GDM1 (cell line): ENCODE measurements around the gene LST1.

Experiments
- DNase-seq: peaks from one replicate; lab custom pipeline; 2025; lab: John Stamatoyannopoulos, UW

The LST1 gene

DNA sequence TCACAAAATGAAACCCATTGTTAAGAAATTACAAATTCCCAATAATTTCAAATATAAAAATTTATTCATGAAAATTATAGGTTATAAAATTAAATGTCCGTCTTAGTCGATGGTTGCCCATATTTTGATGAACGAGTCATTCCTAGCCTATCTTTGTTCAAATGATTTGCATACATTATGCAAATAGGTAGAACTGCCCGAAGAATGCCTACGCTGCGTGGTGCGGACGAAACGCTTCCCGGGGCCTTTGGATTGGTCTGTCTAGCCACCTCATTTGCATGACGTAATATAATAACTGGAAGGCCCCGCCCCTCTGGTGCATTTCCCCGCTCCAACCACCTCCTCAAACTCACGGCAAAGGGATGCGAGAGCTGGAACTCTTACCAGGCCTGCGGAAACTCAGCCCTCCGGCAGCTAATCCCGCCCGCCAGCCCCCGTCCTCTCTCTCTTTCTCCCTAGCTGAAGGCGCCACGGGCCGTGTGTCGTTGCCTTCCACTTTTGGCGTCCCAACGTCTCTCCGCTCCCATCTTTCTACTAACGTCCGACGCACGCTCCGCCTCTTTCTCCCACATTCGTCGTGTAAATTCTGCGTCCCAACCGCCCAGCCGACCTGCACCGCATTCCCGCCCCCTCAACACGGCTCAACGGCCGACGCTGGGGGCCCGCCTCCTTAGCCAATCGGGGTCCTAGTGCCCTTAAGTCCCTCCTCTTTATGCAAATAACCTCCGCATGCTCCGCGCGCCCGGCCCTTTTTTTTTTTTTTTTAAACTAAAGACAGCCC lies 33.9 kb downstream of the LST1 start:
- DNase-seq = peak; percentile 99

DNA sequence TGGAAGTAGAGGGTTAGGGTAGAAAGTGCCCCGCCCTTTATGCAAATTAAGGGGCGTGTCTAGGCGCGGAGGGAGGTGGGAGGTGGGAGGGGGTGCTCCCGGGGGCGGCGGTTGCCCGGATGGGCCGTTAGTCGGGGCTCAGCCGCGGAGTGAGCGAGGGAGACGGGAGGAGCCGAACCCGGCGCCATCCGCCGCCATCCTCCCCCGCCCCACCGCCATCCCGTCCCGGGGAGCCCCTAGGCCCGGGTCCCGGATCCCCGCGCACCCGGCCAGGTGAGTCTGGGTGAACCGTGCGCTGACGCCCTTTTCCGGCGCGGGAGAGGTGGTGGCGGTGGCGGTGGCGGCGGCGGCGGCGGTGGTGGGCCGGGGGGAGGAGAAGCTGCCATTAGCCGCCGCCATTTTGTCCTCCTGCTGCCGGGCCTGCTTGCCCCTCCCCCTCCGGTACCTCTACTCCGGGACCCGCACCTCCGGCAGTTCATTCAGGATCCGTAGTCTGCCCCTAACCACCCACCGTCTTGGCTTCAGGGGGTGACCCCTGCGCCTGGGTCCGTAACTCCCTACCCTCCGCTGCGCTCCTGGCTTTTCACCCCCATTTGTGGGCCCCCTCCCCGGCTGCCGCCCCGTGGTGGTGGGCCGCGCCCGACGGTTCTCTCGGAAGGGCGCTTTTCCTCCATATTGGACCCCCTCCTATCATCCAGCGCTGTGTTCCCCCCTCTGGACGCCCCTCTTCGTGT lies 34.7 kb downstream of the LST1 start, which contains the start of gene PRRC2A:
Gene PRRC2A (plus strand): TSS at position 130 of the 734 bp plus-strand sequence. CDS start 2,075 bp downstream, outside the sequence.
- DNase-seq = peak; percentile 84

DNA sequence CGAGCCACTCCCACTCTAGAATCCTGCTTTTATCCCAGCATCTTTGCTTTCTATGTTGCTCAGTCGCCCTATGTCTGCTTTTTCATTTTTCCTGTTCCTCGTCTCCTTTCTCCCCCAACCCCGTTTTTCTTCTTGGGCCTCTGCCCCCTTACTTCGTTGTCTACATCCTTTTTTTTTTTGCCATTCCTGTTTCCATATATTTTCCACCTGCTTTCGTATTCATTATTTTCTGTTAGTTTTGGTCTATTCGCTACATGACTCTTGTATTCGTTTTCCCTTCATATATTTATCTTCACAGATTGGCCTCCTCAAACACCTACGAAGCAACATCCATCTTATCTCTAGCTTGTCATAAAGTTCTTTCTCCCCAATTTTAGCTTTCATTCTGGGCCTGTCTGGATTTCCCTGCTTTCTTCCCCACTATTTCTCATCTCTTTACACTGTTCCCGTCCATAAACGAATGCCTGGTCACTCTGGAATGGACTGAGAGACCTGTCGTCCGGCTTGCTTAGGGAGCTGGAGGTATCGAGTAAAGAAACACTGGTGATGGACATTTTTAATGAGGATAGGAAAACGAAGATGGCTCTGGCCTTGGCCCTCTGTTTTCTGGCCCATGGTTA lies 35.4 kb downstream of the LST1 start:
- DNase-seq = no peak

DNA sequence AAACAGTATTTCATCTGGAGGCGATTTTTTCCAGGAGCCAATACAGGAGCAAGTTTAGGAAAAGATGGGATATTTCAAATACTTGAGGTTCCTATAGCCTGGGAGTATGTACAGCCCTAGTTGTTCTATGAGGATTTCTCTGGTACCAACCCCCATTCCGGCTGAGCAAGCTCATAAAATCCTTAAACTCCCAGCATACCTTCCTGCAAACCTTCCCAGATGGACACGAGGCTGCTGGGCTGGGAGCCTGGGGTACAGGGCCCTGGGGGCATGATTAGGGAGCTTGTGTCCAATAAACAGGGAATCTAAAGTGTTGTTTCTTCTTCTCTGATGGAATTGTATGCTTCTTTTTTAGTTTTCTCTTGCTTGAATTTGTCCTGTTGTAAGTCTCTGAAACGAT lies 35.9 kb downstream of the LST1 start:
- DNase-seq = no peak

DNA sequence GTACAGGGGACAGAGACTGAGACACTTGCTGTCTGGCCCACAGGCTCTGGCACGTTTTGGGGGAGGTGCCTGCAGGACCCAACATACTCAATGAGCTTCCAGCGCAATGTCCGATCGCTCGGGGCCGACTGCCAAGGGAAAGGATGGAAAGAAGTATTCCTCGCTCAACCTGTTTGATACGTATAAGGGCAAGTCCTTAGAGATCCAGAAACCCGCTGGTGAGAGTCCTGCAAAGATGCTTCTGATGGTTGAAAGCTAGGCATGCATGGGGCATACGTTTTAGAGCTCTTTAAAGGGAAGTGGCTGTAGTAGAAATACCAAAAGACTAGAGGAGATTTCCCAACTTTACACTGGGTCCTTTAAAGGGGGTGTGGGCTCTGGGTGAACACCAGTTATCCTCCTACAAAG lies 36.6 kb downstream of the LST1 start:
- no peak for DNase-seq

DNA sequence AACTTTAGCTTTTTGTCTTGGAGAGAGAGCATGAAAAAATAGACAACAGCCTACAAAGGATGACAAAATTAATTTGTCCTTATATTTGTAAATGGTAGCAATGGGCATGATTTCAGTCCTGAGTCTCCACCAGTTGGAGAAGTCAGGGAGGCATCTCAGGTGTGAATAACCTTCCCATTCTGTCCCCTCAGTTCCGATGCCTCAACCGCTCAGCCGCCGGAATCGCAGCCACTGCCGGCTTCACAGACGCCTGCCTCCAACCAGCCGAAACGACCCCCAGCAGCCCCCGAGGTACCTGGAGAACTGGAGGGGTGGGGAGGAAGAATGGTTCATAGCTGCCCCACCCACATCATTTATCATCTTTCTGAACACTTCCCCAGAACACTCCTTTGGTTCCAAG lies 38.0 kb downstream of the LST1 start:
- DNase-seq = no peak

DNA sequence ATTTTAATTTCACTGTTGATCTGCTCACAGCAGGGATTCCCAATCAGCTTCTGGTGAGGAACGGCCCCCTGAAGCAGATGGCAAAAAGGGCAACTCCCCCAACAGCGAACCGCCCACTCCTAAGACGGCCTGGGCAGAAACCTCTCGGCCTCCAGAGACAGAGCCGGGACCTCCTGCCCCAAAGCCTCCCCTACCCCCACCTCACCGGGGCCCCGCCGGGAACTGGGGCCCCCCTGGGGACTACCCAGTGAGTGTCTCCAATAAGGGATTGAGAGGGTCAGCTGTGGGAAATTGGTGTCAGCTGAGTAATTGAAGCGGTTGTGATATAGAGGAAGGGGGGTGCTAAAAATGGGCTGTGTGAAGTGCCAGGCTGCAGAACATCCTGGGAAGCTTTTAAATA lies 40.9 kb downstream of the LST1 start:
- no peak for DNase-seq

DNA sequence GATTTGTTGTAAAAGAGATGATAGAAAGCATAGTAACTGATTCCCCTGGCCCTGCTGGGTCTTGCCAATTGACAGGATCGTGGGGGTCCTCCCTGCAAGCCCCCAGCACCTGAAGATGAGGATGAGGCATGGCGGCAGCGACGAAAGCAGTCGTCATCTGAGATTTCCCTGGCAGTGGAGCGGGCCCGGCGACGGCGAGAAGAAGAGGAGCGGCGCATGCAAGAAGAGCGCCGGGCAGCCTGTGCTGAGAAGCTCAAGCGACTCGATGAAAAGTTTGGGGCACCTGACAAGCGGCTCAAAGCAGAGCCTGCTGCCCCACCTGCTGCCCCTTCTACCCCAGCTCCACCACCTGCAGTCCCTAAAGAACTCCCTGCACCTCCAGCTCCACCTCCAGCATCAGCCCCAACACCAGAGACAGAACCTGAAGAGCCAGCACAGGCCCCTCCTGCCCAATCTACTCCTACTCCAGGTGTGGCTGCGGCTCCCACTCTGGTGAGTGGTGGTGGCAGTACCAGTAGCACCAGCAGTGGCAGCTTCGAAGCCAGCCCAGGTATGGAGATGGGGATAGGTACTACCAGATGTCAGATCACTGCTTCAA lies 41.7 kb downstream of the LST1 start:
- no peak for DNase-seq

DNA sequence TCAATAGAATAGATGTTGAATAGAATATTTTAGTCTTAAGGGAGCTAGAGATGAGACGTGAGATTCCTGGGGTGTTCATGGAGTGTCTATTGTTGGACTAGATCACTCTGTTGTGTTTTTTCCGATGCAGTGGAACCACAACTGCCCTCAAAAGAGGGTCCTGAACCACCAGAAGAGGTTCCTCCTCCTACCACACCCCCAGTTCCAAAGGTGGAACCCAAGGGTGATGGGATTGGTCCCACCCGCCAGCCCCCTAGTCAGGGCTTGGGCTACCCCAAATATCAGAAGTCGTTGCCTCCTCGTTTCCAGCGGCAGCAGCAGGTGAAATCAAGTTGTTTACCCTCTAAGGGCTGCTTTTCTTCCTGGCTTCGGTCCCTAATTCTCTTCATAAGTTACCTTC lies 42.9 kb downstream of the LST1 start:
- DNase-seq = no peak

DNA sequence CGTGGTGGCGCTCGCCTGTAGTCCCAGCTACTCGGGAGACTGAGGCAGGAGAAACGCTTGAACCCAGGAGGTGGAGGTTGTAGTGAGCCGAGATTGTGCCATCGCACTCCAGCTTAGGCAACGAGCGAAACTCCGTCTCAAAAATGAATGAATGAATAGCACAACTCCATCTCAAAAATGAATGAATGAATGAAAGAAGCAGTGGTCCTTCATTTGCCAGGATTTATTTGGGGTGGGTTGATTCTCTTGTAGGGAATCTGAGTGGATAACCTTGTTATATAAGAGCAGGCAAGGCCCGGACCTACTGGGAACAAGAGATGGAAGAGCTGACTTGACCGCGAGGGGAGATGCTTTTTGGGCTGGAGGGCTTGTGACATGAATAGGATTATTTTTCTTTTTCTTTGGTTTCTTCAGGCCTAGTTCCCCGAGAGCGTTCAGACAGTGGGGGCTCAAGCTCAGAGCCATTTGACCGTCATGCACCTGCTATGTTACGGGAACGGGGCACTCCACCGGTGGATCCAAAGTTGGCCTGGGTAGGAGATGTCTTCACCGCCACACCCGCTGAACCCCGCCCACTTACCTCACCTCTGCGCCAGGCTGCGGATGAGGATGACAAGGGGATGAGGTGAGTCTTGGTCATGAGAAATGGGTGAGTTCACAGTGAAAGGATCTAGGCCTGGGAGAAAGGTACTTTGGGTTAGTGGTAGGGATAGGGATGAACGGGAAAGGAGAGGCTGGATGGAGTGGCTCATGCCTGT lies 44.3 kb downstream of the LST1 start:
- DNase-seq = no peak

DNA sequence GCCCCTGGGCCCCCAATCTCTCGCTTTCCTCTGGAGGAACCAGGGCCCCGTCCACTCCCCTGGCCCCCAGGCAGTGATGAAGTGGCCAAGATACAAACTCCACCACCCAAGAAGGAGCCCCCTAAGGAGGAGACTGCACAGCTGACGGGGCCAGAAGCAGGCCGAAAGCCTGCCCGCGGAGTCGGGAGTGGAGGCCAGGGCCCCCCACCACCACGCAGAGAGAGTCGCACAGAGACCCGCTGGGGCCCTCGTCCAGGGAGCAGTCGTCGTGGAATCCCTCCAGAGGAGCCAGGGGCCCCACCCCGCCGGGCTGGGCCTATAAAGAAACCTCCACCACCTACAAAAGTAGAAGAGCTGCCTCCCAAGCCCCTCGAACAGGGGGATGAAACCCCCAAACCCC lies 45.1 kb downstream of the LST1 start:
- DNase-seq = no peak

DNA sequence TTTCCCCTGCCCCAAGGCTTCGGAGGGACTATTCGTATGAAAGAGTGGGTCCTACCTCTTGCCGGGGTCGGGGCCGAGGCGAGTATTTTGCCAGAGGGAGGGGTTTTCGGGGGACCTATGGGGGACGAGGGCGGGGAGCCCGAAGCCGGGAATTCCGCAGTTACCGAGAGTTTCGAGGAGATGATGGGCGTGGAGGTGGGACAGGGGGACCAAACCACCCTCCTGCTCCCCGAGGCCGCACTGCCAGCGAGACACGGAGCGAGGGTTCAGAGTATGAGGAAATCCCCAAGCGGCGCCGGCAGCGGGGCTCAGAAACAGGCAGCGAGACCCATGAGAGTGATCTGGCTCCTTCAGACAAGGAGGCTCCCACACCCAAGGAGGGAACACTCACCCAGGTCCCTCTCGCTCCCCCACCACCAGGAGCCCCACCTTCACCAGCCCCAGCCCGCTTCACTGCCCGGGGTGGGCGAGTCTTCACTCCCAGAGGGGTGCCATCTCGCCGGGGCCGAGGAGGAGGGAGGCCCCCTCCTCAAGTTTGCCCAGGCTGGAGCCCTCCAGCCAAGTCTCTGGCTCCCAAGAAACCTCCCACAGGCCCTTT lies 45.7 kb downstream of the LST1 start:
- no peak for DNase-seq

DNA sequence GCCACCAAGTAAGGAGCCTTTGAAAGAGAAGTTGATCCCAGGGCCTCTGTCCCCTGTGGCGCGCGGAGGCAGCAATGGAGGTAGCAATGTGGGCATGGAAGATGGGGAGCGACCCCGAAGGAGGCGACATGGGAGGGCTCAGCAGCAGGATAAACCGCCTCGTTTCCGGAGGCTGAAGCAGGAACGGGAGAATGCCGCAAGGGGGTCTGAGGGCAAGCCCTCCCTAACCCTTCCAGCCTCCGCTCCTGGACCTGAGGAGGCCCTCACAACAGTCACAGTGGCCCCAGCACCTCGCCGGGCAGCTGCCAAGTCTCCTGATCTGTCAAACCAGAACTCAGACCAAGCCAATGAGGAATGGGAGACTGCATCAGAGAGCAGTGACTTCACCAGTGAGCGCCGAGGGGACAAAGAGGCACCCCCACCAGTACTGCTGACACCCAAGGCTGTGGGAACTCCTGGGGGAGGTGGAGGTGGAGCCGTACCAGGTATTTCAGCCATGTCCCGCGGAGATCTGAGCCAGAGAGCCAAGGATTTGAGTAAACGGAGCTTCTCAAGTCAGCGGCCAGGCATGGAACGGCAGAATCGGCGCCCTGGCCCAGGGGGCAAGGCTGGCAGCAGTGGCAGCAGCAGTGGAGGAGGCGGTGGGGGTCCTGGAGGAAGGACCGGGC lies 46.3 kb downstream of the LST1 start:
- DNase-seq = no peak

DNA sequence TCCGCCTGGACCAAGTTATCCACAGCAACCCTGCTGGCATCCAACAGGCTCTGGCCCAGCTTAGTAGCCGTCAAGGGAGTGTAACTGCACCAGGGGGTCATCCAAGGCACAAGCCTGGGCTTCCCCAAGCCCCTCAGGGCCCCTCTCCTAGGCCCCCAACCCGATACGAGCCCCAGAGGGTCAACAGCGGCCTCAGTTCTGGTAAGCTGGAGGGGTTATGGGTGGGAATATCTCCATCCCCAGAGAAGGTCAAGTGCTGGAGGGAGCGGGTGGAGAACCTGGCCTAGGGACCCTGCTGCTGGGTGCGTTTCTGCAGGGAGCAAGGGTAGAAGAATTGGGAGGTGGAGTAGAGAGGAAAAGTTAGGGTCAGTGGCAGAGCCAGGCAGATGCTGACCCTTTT lies 47.4 kb downstream of the LST1 start:
- DNase-seq = no peak

DNA sequence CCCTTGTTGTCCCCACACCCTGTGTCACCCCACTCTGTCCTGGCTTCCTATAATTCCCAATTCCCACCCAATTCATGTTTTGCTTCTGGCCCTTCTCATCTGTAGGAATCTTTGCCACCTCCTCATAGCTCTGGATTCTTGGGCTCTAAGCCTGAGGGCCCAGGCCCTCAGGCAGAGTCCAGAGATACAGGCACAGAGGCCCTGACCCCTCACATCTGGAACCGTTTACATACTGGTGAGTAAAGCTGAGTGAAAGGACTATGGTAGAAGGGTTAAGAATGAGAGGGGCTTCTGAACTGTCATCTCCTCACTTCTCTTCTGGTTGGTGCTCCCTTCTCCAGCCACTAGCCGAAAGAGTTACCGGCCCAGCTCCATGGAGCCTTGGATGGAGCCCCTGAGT lies 48.1 kb downstream of the LST1 start:
- no peak for DNase-seq

DNA sequence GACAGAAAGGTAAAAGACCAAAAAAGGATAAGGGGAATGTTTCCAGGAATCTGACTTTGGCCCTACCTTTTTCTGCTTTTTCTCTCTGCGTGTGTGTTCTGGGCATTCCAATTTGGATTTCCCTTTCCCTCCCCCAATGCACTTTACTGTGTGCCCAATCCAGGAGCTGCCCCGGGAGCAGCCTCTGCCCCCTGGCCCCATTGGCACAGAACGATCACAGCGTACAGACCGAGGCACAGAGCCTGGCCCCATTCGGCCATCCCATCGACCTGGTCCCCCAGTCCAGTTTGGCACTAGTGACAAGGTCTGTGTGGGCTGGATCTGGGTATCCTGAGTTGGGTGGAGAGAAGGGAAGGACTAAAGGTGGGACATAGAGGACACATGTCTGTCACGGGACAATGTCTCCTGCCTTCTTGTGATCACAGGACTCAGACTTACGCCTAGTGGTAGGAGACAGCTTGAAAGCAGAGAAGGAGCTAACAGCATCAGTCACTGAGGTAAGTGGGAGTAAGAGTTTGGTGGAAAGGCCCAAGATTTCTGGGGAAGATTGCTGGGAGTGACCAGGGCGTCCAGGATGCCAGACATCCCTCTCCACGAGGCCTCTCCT lies 49.0 kb downstream of the LST1 start:
- DNase-seq = no peak

DNA sequence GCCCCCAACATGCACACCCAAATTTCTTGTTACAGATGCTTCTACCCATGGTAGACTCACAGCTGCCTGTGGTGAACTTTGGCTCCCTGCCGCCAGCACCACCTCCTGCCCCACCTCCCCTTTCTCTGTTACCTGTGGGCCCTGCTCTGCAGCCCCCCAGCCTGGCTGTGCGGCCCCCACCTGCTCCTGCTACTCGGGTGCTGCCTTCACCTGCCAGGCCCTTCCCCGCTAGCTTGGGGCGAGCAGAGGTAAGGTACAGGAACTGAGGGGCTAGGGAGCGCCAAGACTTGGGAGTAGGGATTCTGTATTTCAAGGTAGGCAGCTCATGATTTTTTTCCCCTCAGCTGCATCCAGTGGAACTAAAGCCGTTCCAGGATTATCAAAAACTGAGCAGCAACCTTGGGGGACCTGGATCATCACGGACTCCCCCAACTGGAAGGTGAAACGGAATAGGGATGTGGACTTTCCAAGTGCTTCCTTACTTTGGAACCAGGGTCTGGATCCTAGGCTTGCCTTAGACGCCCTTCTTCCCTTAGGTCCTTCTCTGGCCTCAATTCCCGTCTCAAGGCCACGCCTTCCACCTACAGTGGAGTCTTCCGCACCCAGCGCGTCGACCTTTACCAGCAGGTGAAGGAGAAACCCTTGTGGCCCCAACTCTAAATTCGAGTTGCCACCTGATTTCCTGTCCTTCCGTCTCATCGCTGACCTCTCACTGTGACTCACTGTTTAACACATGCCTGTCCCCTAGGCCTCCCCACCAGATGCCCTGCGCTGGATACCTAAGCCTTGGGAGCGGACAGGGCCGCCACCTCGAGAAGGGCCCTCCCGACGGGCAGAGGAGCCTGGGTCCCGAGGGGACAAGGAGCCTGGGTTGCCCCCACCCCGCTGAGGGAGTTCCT lies 50.9 kb downstream of the LST1 start:
- DNase-seq = no peak
